BE2C (cell line): ENCODE measurements around the gene PARP8.
"Not testable (repeated sequence)": the region's sequence is repeated elsewhere in the genome, so short reads cannot be mapped to it uniquely, and the experiment has no call there.

Experiments used
- DNase-seq: peaks from one replicate; pipeline ENCODE4 v3.0.0-alpha.2; 2020
- H3K27me3 ChIP-seq: fragments of 250-450 bp; sonication (Bioruptor Pico); 2 replicates; pipeline ENCODE4 v1.5.1; 2020; ENCODE audit warnings: mild to moderate bottlenecking
- H3K36me3 ChIP-seq: fragments of 250-450 bp; sonication (Bioruptor Pico); 2 replicates; pipeline ENCODE4 v1.5.1; 2020; ENCODE audit warnings: mild to moderate bottlenecking
- H3K4me1 ChIP-seq: fragments of 250-450 bp; sonication (Bioruptor Pico); 2 replicates; pipeline ENCODE4 v1.5.1; 2020
- H3K4me3 ChIP-seq: 2 replicates; pipeline ENCODE4 v1.5.1; 2011; ENCODE audit warnings: low read depth, low read length
- H3K9me3 ChIP-seq: fragments of 250-450 bp; sonication (Bioruptor Pico); 2 replicates; pipeline ENCODE4 v1.5.1; 2020
- CTCF ChIP-seq: IDR thresholded peaks from 2 replicates; pipeline ENCODE4 v1.5.1; 2012; ENCODE audit warnings: mild to moderate bottlenecking, low read depth, low read length

The PARP8 gene

GRCh38 chr5:50766967-50767366 is 100.5 kb downstream of the PARP8 start:
- no peak for TF ChIP-seq CTCF

GRCh38 chr5:50767588-50767987 is 101.2 kb downstream of the PARP8 start:
- H3K4me1 ChIP-seq, result no peaks in the 10 kb centered on the region
- H3K9me3 ChIP-seq, result no peaks in the 10 kb centered on the region
- H3K27me3 ChIP-seq, result no peaks in the 10 kb centered on the region
- H3K36me3 ChIP-seq, result no peaks in the 10 kb centered on the region
- no peak for DNase-seq
- H3K4me3 ChIP-seq, result no peak overlapping the region
- TF ChIP-seq CTCF, result no peak

More at GRCh38 chr5:50766967-50767366, 100.5 kb downstream of the PARP8 start:
- no peaks in the 10 kb centered on the region for H3K36me3 ChIP-seq
- H3K9me3 ChIP-seq, result no peaks in the 10 kb centered on the region
- DNase-seq, result no peak
- no peaks in the 10 kb centered on the region for H3K27me3 ChIP-seq
- no peak overlapping the region for H3K4me3 ChIP-seq
- no peaks in the 10 kb centered on the region for H3K4me1 ChIP-seq

DNA sequence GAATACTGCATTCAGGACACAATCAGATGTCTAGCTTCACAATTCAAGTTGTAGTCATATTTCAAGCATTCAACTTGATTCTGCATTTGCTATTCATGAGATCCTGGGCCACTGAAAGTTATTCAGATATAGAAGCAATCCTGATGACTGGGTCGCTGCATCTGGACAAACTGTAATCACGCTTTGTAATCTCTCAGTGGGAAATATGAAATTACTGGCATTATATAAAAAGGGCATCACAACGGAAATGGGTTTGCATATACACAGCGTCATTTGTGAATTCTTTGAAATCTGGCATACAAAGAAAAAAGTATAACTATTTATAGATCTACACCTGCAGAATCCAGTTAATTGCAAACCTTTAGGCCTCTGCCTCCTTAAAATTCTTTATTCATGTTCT is 102.2 kb downstream of the PARP8 start:
- Histone ChIP-seq H3K4me3 (no peak overlapping the region), H3K9me3 (no peaks in the 10 kb centered on the region), H3K36me3 (no peaks in the 10 kb centered on the region), H3K4me1 (no peaks in the 10 kb centered on the region), H3K27me3 (no peaks in the 10 kb centered on the region)
- DNase-seq, result no peak
- TF ChIP-seq CTCF, result no peak

GRCh38 chr5:50770441-50770840 is 104.0 kb downstream of the PARP8 start:
- H3K9me3 ChIP-seq, result no peaks in the 10 kb centered on the region
- TF ChIP-seq CTCF, result no peak
- no peaks in the 10 kb centered on the region for H3K4me1 ChIP-seq
- H3K27me3 ChIP-seq, result no peaks in the 10 kb centered on the region
- H3K4me3 ChIP-seq, result no peak overlapping the region
- H3K36me3 ChIP-seq, result no peaks in the 10 kb centered on the region
- DNase-seq, result no peak

DNA sequence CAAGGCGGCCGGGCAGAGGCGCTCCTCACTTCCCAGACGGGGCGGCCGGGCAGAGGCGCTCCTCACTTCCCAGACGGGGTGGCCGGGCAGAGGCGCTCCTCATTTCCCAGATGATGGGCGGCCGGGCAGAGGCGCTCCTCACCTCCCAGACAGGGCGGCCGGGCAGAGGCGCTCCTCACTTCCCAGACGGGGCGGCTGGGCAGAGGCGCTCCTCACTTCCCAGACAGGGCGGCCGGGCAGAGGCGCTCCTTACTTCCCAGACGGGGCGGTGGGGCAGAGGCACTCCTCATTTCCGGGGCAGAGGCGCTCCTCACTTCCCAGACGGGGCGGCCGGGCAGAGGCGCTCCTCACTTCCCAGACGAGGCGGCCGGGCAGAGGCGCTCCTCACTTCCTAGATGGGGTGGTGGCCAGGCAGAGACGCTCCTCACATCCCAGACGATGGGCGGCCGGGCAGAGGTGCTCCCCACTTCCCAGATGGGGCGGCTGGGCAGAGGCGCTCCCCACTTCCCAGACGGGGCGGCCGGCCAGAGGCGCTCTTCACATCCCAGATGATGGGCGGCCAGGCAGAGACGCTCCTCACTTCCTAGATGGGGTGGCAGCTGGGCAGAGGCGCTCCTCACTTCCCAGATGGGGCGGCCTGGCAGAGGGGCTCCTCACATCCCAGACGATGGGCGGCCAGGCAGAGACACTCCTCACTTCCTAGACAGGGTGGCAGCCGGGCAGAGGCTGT is 108.2 kb downstream of the PARP8 start:
- not testable (repeated sequence) for H3K9me3 ChIP-seq, H3K36me3 ChIP-seq, H3K27me3 ChIP-seq, H3K4me1 ChIP-seq, DNase-seq, H3K4me3 ChIP-seq

GRCh38 chr5:50786073-50786472 is 119.6 kb downstream of the PARP8 start:
- Histone ChIP-seq H3K4me1 (no peaks in the 10 kb centered on the region), H3K36me3 (no peaks in the 10 kb centered on the region), H3K4me3 (no peak overlapping the region), H3K9me3 (no peaks in the 10 kb centered on the region), H3K27me3 (no peaks in the 10 kb centered on the region)
- DNase-seq, result no peak
- TF ChIP-seq CTCF, result no peak

- Histone ChIP-seq H3K9me3 (no peaks in the 10 kb centered on the region), H3K4me1 (no peaks in the 10 kb centered on the region), H3K4me3 (no peak overlapping the region), H3K27me3 (no peaks in the 10 kb centered on the region; the same call in 1 of the 2 replicates), H3K36me3 (no peaks in the 10 kb centered on the region)
- DNase-seq, result no peak
- TF ChIP-seq CTCF, result no peak
These were observed 125.4 kb downstream of the PARP8 start for GRCh38 chr5:50791813-50792212.
